ENCODE data around the gene POMT2.

DNA sequence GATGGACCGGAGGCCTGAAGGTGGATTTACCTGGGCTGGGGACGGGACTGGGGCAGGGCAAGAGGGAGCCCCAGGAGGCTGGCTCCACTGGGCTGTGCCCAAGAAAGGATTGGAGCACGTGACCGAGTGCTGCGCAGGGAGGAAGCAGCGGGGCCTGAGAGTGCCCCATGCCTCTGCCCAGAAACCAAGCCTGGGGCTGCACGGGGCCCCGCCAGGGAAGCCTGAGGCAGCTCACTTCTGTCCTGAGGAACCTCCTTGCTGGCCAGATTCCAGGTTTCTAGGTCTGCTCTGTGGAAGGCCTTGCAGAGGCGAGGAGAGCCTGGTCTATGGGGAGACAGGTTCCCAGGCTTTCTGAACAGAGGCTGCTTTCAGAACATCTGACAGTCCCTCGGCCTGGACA is 60.1 kb downstream of the POMT2 start:
- TF ChIP-seq, protein P1, sequence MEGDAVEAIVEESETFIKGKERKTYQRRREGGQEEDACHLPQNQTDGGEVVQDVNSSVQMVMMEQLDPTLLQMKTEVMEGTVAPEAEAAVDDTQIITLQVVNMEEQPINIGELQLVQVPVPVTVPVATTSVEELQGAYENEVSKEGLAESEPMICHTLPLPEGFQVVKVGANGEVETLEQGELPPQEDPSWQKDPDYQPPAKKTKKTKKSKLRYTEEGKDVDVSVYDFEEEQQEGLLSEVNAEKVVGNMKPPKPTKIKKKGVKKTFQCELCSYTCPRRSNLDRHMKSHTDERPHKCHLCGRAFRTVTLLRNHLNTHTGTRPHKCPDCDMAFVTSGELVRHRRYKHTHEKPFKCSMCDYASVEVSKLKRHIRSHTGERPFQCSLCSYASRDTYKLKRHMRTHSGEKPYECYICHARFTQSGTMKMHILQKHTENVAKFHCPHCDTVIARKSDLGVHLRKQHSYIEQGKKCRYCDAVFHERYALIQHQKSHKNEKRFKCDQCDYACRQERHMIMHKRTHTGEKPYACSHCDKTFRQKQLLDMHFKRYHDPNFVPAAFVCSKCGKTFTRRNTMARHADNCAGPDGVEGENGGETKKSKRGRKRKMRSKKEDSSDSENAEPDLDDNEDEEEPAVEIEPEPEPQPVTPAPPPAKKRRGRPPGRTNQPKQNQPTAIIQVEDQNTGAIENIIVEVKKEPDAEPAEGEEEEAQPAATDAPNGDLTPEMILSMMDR (IDR thresholded peaks at IDR 0.05): no peak
- TF ChIP-seq EP300 (IDR thresholded peaks at IDR 0.05): no peak
- TF ChIP-seq POLR2AphosphoS5 (IDR thresholded peaks at IDR 0.05): no peak
- no peak for TF ChIP-seq POLR2A (IDR thresholded peaks at IDR 0.05)
